ENCODE data around the gene FERMT3. TPM values are rescaled to one million over a fixed set of nuclear protein-coding genes. Genes with fewer than 3 reads are reported as not detected.

FERMT3 gene
- total and polyA plus RNA-seq, 2 of the 8 experiments (the other 6 are each of a cell fraction or from before 2014, with no cell fraction given), result 1.4 to 3.7 TPM

DNA sequence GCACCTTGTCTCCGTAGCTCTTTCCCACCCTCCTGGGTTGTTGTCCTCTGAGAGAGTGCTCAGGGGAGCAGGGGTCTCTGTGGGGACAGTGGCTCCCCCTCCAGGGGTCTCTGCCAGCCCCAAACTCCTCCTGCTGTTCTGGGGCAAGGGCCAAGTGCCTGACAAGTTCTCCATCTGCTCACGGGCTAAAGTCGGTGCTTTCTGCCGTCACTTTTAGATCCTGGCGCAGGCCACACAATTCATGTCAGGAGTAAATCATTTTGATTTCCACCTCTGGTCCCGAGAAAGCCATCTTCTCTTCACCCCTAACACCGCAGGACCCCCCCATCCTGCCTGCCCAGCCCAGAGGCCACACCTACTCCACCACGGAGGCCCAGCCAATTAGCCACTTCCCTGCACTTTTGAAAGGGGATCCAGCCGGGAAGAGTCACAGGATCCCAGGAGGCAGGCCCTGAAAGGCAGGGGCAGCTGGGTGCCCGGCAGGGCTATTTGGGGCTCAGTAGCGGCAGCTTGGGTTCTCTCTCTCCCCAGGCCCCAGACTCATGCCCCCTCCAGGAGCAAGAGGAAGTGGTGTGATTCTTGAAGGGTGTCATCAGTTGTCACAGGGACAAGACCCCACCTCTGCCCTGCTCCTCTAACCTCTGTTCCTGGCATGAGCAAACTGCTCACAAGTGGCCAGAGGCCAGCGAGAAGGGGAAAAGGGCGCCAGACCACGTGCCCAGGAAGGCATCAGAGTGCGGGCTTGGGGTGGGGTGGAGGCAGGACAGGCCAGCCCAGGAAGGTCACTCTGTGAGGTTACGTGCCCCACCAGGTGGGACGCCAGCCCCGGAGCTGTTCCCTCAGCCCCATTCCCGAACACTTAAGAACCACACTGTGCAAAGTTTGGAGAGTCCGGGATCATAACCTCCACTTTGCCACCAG, 41.9 kb upstream of the FERMT3 start:
- Histone ChIP-seq H3K23me2 (ENCODE audit: low read depth, low read length) (peaks cover 10% of the 10 kb centered on the region; the same call in 1 of the 2 replicates), H2BK20ac (ENCODE audit: low read length) (no peak overlapping the region), H2AK5ac (ENCODE audit: low read depth, low read length) (peak overlapping the region; percentile 69; the same call in 1 of the 2 replicates), H3K27ac (ENCODE audit: low read depth, low read length) (no peak overlapping the region), H3K36me3 (ENCODE audit: control insufficient read depth in 2 of 4, insufficient read depth in 4 of 4, low read length in 3 of 4) (0 out of 8 replicates have a peak, but pooled peaks cover 0 to 3% (median 0%) of the 10 kb centered on the region in 4 experiments), H3K79me1 (ENCODE audit: low read depth, low read length) (no peaks in the 10 kb centered on the region; the same call in 1 of the 2 replicates), H2BK15ac (ENCODE audit: low read length) (peak overlapping the region; percentile 97), H3K18ac (ENCODE audit: extremely low read depth, low read length) (peak overlapping the region; percentile 62; the same call in 1 of the 2 replicates), H3K4me1 (replicated peaks in 1 of 4; ENCODE audit: control insufficient read depth in 3 of 4, insufficient read depth in 4 of 4, low read length in 3 of 4) (peaks cover 0 to 11% (median 9%) of the 10 kb centered on the region in 4 experiments; a peak in 6 of 7 replicates), H3K9ac (replicated peaks in 1 of 4; ENCODE audit: extremely low read depth in 1 of 4, low read depth in 3 of 4, low read length in 3 of 4) (no peak overlapping the region), H3K23ac (ENCODE audit: insufficient read length) (no peak overlapping the region), H4K91ac (replicated peaks; ENCODE audit: insufficient read length, low read length) (peak overlapping the region; percentile 96), H3K4ac (replicated peaks; ENCODE audit: insufficient read length, low read depth, low read length) (peak overlapping the region; percentile 85), H4K5ac (ENCODE audit: insufficient read length, low read depth, low read length) (peak overlapping the region; percentile 58), H3K14ac (ENCODE audit: insufficient read length) (no peak overlapping the region), H2BK5ac (ENCODE audit: low read depth, low read length) (peak overlapping the region; percentile 60; the same call in 1 of the 2 replicates), H3K27me3 (replicated peaks in 1 of 4; ENCODE audit: control insufficient read depth in 3 of 4, extremely low read depth in 1 of 4, insufficient read depth in 3 of 4, low read length in 3 of 4) (peaks cover 0 to 3% (median 0%) of the 10 kb centered on the region in 4 experiments; a peak in 2 of 7 replicates), H4K20me1 (replicated peaks in 1 of 2; ENCODE audit: control insufficient read depth in 1 of 2, insufficient read depth in 2 of 2, low read length in 2 of 2) (peaks cover 0 to 12% of the 10 kb centered on the region in 2 experiments), H3K79me2 (ENCODE audit: control insufficient read depth in 1 of 2, insufficient read depth in 2 of 2, low read length in 2 of 2) (0 out of 4 replicates have a peak, but pooled peaks cover 0 to 2% of the 10 kb centered on the region in 2 experiments), H3K56ac (replicated peaks; ENCODE audit: insufficient read length, low read depth, low read length) (no peak overlapping the region), H2BK12ac (ENCODE audit: low read depth, low read length) (peak overlapping the region; percentile 80; the same call in 1 of the 2 replicates), H4K8ac (ENCODE audit: extremely low read depth, insufficient read depth, low read length) (peak overlapping the region; percentile 91), H3K4me3 (ENCODE audit: extremely low read depth in 1 of 4, insufficient read depth in 2 of 4, low read depth in 3 of 4, low read length in 4 of 4) (peak overlapping the region; percentile 1 to 77 (median 34); a peak in 4 of 8 replicates), H3K9me3 (ENCODE audit: insufficient read depth in 2 of 2, low read depth in 1 of 2, low read length in 1 of 2) (no peaks in the 10 kb centered on the region), H2AFZ (ENCODE audit: low read length) (no peak overlapping the region), H2BK120ac (replicated peaks; ENCODE audit: low read depth, low read length) (peak overlapping the region; percentile 79), H3K4me2 (ENCODE audit: insufficient read depth in 1 of 2, low read depth in 2 of 2, low read length in 2 of 2) (peak overlapping the region; percentile 65 to 87)
- DNase-seq (ENCODE audit: low read depth in 1 of 2, low spot score in 2 of 2) (peak in 1 of 2 experiments; percentile 70), FAIRE-seq (no peak)
- POLR2A ChIA-PET (ENCODE audit: partially characterized antibody), result interaction anchor here (0.6 to 4.6 kb wide), 18 partner anchors 9 to 452 kb away, joined by 3 to 35 read pairs (median 3); partner anchors contain the start of gene STIP1
- TF ChIP-seq SIN3A (conservative IDR thresholded peaks at IDR 0.05 in 1 of 2, IDR thresholded peaks at IDR 0.05 in 1 of 2; ENCODE audit: low read depth in 1 of 2, low read length in 2 of 2) (0 out of 4 replicates have a peak, but pooled peaks of 1 of the 2 experiments have one; percentile 40), TAF1 (IDR thresholded peaks at IDR 0.05; ENCODE audit: low read depth, low read length) (peak; percentile 36; the same call in 1 of the 2 replicates), BCL11A (IDR thresholded peaks at IDR 0.05; ENCODE audit: low read depth in 2 of 2, low read length in 2 of 2) (no peak), BRCA1 (IDR thresholded peaks at IDR 0.05; ENCODE audit: low read depth, low read length) (no peak)
- TF ChIP-seq, protein P1, sequence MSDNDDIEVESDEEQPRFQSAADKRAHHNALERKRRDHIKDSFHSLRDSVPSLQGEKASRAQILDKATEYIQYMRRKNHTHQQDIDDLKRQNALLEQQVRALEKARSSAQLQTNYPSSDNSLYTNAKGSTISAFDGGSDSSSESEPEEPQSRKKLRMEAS (IDR thresholded peaks at IDR 0.05), result peak; percentile 81
- TF ChIP-seq, protein P2, sequence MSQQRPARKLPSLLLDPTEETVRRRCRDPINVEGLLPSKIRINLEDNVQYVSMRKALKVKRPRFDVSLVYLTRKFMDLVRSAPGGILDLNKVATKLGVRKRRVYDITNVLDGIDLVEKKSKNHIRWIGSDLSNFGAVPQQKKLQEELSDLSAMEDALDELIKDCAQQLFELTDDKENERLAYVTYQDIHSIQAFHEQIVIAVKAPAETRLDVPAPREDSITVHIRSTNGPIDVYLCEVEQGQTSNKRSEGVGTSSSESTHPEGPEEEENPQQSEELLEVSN (IDR thresholded peaks at IDR 0.05), result peak; percentile 56; the same call in 1 of the 2 replicates
- 60% methylated on average over 20 of the region's 20 CpGs; no CpG with 5 or more reads in 1 of the 2 experiments for WGBS, 2 experiments (ENCODE audit: extremely low coverage in 1 of 2, insufficient coverage in 1 of 2, insufficient read length in 1 of 2, insufficient replicate concordance in 2 of 2, low coverage in 1 of 2, low lambda C conversion rate in 2 of 2, missing lambda C conversion rate in 1 of 2)
- CTCF ChIA-PET (ENCODE audit: partially characterized antibody), result interaction anchor here (0.7 to 5.5 kb wide), 8 partner anchors 17 to 165 kb away, joined by 3 to 50 read pairs (median 4); partner anchors contain the start of gene PLCB3

Measured in H1 (cell line).